ENCODE data around the gene LPIN1.
A peak's percentile ranks its signal among the peaks of the same experiment; 100 is the strongest.
"Not testable (repeated sequence)": the region's sequence is repeated elsewhere in the genome, so short reads cannot be mapped to it uniquely, and the experiment has no call there.

The LPIN1 gene

GRCh38 chr2:11839916-11840315 lies 93.5 kb downstream of the LPIN1 start:
- DNase-seq: no peak

GRCh38 chr2:11842336-11842735 lies 95.9 kb downstream of the LPIN1 start:
- no peak for DNase-seq

GRCh38 chr2:11844798-11845197 lies 98.4 kb downstream of the LPIN1 start:
- not testable (repeated sequence) for DNase-seq

GRCh38 chr2:11847935-11848334 lies 101.5 kb downstream of the LPIN1 start:
- DNase-seq: not testable (repeated sequence)

- DNase-seq: no peak
These were observed 103.7 kb downstream of the LPIN1 start for GRCh38 chr2:11850082-11850481.

GRCh38 chr2:11852526-11853196 lies 106.2 kb downstream of the LPIN1 start:
- no peak for DNase-seq

GRCh38 chr2:11853197-11853588 lies 106.8 kb downstream of the LPIN1 start:
- no peak for DNase-seq

GRCh38 chr2:11855064-11855760 lies 108.8 kb downstream of the LPIN1 start:
- DNase-seq: peak; percentile 53 to 57

GRCh38 chr2:11856095-11856494 lies 109.7 kb downstream of the LPIN1 start:
- DNase-seq: no peak

GRCh38 chr2:11858883-11859282 lies 112.5 kb downstream of the LPIN1 start:
- DNase-seq: no peak

- DNase-seq: not testable (repeated sequence)
These were observed 113.5 kb downstream of the LPIN1 start for GRCh38 chr2:11859975-11860374.

GRCh38 chr2:11861044-11861443 lies 114.6 kb downstream of the LPIN1 start:
- DNase-seq: no peak

- DNase-seq: no peak
These were observed 115.6 kb downstream of the LPIN1 start for GRCh38 chr2:11862049-11862448.

GRCh38 chr2:11863103-11863502 lies 116.7 kb downstream of the LPIN1 start:
- no peak for DNase-seq

GRCh38 chr2:11863513-11864328 lies 117.3 kb downstream of the LPIN1 start:
- peak; percentile 45 to 52 for DNase-seq

- no peak for DNase-seq
These were observed 118.3 kb downstream of the LPIN1 start for GRCh38 chr2:11864724-11865123.

- no peak for DNase-seq
These were observed 118.9 kb downstream of the LPIN1 start for GRCh38 chr2:11865378-11865777.

- no peak for DNase-seq
These were observed 119.4 kb downstream of the LPIN1 start for GRCh38 chr2:11865805-11866204.

GRCh38 chr2:11866358-11867335 lies 120.2 kb downstream of the LPIN1 start:
- peak; percentile 86 to 95 for DNase-seq

GRCh38 chr2:11867926-11868325 lies 121.5 kb downstream of the LPIN1 start:
- DNase-seq: no peak

GRCh38 chr2:11869391-11869991 lies 123.1 kb downstream of the LPIN1 start:
- no peak for DNase-seq

GRCh38 chr2:11870064-11870463 lies 123.6 kb downstream of the LPIN1 start:
- DNase-seq: no peak
